GM12892 (cell line): Measurements from ENCODE around the gene UTP18.

Experiments used
- POLR2A ChIP-seq: IDR thresholded peaks from 2 replicates; pipeline ENCODE4 v1.6.1; 2011; ENCODE audit warnings: low read depth, low read length, control low read depth
- TAF1 ChIP-seq: IDR thresholded peaks from 2 replicates; pipeline ENCODE4 v1.6.1; 2011; ENCODE audit warnings: low read depth, mild to moderate bottlenecking, control low read depth, low read length, borderline replicate concordance

DNA sequence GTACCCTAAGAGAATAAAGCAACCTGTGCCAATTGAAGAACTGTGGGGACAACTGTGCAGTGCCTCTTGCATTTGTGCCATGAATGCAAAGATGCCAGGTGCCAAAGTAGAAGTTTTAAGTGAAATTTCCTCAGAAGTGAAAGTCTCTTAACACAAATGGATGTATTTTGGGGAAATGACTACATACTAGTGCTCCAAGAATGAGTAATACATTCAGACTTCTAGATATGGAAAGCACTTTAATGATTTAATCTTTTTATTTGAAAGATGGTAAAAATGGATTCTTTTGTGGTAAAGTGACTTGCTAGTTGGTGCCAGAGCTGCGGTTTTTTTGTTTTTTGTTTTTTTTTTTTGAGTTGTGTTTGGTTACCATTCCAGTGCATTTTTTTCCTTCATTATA, 15.0 kb downstream of the UTP18 start:
- TF ChIP-seq POLR2A: no peak
- TF ChIP-seq TAF1: no peak
